DND-41 (cell line): ENCODE data around the gene CYRIA.

Source experiments
- EZH2 ChIP-seq: IDR thresholded peaks from 3 replicates; pipeline ENCODE4 v1.6.1; 2012; ENCODE audit warnings: borderline replicate concordance, low read depth, mild to moderate bottlenecking, moderate library complexity, low read length, inconsistent platforms; ENCODE audit not compliant: severe bottlenecking
- TF ChIP-seq, protein P1 (sequence below): IDR thresholded peaks from 2 replicates; pipeline ENCODE4 v1.5.1; 2012; ENCODE audit warnings: borderline replicate concordance, low read length, moderate library complexity, mild to moderate bottlenecking; ENCODE audit not compliant: poor library complexity, severe bottlenecking; ENCODE audit errors: extremely low read depth

DNA sequence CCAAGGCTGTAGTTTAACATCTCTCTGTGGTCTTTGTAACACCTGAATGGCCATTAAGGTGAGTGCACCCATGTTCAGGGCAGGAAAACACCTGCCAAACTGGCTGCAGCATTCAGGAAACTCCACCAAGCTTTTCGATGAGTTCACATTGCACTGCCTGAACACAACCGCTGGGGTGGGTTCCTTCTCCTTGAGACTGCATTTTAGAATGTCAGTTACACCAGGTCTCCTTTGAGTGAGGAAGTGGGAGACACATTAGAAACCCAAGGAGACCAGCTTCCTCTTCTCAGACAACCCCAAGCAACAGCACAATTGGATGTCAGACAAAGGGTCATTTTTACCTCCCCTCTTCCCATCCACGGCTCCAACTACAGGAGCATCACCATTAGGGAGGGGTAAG lies 35.2 kb downstream of the CYRIA start:
- no peak for TF ChIP-seq EZH2
- TF ChIP-seq, protein P1, sequence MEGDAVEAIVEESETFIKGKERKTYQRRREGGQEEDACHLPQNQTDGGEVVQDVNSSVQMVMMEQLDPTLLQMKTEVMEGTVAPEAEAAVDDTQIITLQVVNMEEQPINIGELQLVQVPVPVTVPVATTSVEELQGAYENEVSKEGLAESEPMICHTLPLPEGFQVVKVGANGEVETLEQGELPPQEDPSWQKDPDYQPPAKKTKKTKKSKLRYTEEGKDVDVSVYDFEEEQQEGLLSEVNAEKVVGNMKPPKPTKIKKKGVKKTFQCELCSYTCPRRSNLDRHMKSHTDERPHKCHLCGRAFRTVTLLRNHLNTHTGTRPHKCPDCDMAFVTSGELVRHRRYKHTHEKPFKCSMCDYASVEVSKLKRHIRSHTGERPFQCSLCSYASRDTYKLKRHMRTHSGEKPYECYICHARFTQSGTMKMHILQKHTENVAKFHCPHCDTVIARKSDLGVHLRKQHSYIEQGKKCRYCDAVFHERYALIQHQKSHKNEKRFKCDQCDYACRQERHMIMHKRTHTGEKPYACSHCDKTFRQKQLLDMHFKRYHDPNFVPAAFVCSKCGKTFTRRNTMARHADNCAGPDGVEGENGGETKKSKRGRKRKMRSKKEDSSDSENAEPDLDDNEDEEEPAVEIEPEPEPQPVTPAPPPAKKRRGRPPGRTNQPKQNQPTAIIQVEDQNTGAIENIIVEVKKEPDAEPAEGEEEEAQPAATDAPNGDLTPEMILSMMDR: no peak
